HCT116 (cell line): ENCODE results near the gene DIP2A. TPM values are rescaled to one million over a fixed set of nuclear protein-coding genes. Genes with fewer than 3 reads are reported as not detected.

Experiments
- ATAC-seq: fragments of 200-7000 bp; cut with Tn5 transposase; 2 replicates; pipeline ENCODE4 v1.9.1; 2020; ENCODE audit warnings: mild to moderate bottlenecking, moderate library complexity
- BruUV-seq: library from RNA; stranded (reverse); fragments of 400-500 nt; replicated peaks from 2 replicates; lab custom pipeline; 2021; lab: Mats Ljungman, UMichigan
- CTCF ChIA-PET: fragments of 300-600 bp; sonication (Branson Sonifier 250); formaldehyde crosslinking; loops from one replicate; lab custom pipeline; 2021; ENCODE audit warnings: antibody characterized with exemption; lab: Charles Lee
- POLR2A ChIA-PET: fragments of 300-600, 350-600 bp; sonication (Branson Sonifier 250); formaldehyde crosslinking; loops from one replicate; lab custom pipeline; 2021; ENCODE audit warnings: antibody characterized with exemption; lab: Charles Lee
- RAD21 ChIA-PET, 2 experiments: fragments of 300-600 bp; sonication (Branson Sonifier 250); formaldehyde crosslinking; loops; one replicate each; lab custom pipeline; 2023; ENCODE audit warnings: low total read pairs in 2 of 2; ENCODE audit not compliant: uncharacterized antibody in 2 of 2, unreplicated experiment in 2 of 2, low non-redundant PET in 1 of 2; lab: Charles Lee
- DNase-seq: peaks from one replicate; pipeline ENCODE4 v3.0.0-alpha.2; 2010; ENCODE audit warnings: low read depth, low spot score
- H2AFZ ChIP-seq: fragments of 200-600 bp; shearing (Covaris generic), sonication (generic); 2 replicates; pipeline ENCODE4 v1.6.1; 2017; ENCODE audit warnings: low read depth, mixed run types, mixed read lengths, antibody characterized with exemption, low read length; ENCODE audit not compliant: poor library complexity, severe bottlenecking
- H3K27ac ChIP-seq: 2 replicates; pipeline ENCODE4 v1.5.1; 2012; ENCODE audit warnings: low read depth, low read length
- H3K27me3 ChIP-seq: fragments of 200-600 bp; sonication (generic); 2 replicates; pipeline ENCODE4 v1.6.1; 2016; ENCODE audit warnings: mixed run types, low read length, mixed read lengths; ENCODE audit not compliant: insufficient read depth
- H3K36me3 ChIP-seq, 2 experiments: fragments of 200-500 bp in 1 of 2; fragments of 200-600 bp in 1 of 2; sonication (Bioruptor generic) in 1 of 2; sonication (generic) in 1 of 2; 2 replicates each; pipeline versions ENCODE4 v1.5.1 to v1.6.1; 2014 to 2016; ENCODE audit warnings: low read length in 2 of 2, inconsistent platforms in 1 of 2, mixed read lengths in 1 of 2, mixed run types in 1 of 2; ENCODE audit not compliant: insufficient read depth in 2 of 2, control insufficient read depth in 1 of 2
- H3K4me1 ChIP-seq, 2 experiments: fragments of 200-600 bp in 1 of 2; sonication (generic) in 1 of 2; 2 replicates each; pipeline versions ENCODE4 v1.5.1 to v1.6.1; 2012 to 2017; ENCODE audit warnings: low read length in 2 of 2, inconsistent platforms in 1 of 2, mild to moderate bottlenecking in 1 of 2, mixed read lengths in 1 of 2, mixed run types in 1 of 2, moderate library complexity in 1 of 2; ENCODE audit not compliant: insufficient read depth in 2 of 2, control insufficient read depth in 1 of 2
- H3K4me2 ChIP-seq: fragments of 200-600 bp; sonication (generic); 2 replicates; pipeline ENCODE4 v1.6.1; 2017; ENCODE audit warnings: mixed run types, low read length, mixed read lengths
- H3K4me3 ChIP-seq, 2 experiments: fragments of 200-600 bp in 1 of 2; sonication (generic) in 1 of 2; replicated peaks in 1 of 2; 2 replicates each; pipeline ENCODE4 v1.5.1; 2011 to 2016; ENCODE audit warnings: low read length in 2 of 2, control low read depth in 1 of 2, low read depth in 1 of 2, mild to moderate bottlenecking in 1 of 2, mixed read lengths in 1 of 2, mixed run types in 1 of 2
- H3K79me2 ChIP-seq: fragments of 200-600 bp; sonication (generic); 2 replicates; pipeline ENCODE4 v1.6.1; 2017; ENCODE audit warnings: mild to moderate bottlenecking, mixed run types, low read length, moderate library complexity, mixed read lengths; ENCODE audit not compliant: insufficient read depth
- H3K9ac ChIP-seq: fragments of 200-600 bp; sonication (generic); 2 replicates; pipeline ENCODE4 v1.6.1; 2016; ENCODE audit warnings: low read length, mixed read lengths
- H3K9me2 ChIP-seq: fragments of 200-600 bp; sonication (generic), shearing (Covaris generic); 2 replicates; pipeline ENCODE4 v1.6.1; 2017; ENCODE audit warnings: mixed run types, mild to moderate bottlenecking, moderate library complexity; ENCODE audit not compliant: insufficient read depth
- H3K9me3 ChIP-seq, 2 experiments: fragments of 200-500 bp in 1 of 2; fragments of 200-600 bp in 1 of 2; sonication (Bioruptor generic) in 1 of 2; sonication (generic) in 1 of 2; 2 replicates each; pipeline ENCODE4 v1.6.1; 2014 to 2017; ENCODE audit warnings: low read length in 2 of 2, mixed read lengths in 2 of 2, inconsistent platforms in 1 of 2, low read depth in 1 of 2, mild to moderate bottlenecking in 1 of 2, mixed run types in 1 of 2, moderate library complexity in 1 of 2; ENCODE audit not compliant: control insufficient read depth in 1 of 2, insufficient read depth in 1 of 2
- H4K20me1 ChIP-seq: fragments of 200-600 bp; sonication (generic), shearing (Covaris generic); 2 replicates; pipeline ENCODE4 v1.6.1; 2017; ENCODE audit warnings: mixed run types, mild to moderate bottlenecking, moderate library complexity; ENCODE audit not compliant: insufficient read depth
- CBX3 ChIP-seq: IDR thresholded peaks from 2 replicates; pipeline ENCODE4 v1.6.1; 2012; ENCODE audit warnings: low read depth
- EGR1 ChIP-seq: IDR thresholded peaks from 2 replicates; pipeline ENCODE4 v1.6.1; 2012; ENCODE audit warnings: low read depth
- ELF1 ChIP-seq: IDR thresholded peaks from 2 replicates; pipeline ENCODE4 v1.6.1; 2012; ENCODE audit warnings: low read depth, borderline replicate concordance
- EZH2 ChIP-seq: fragments of 200-600 bp; sonication (generic); IDR thresholded peaks from 2 replicates; pipeline ENCODE4 v1.6.1; 2017; ENCODE audit warnings: antibody characterized with exemption, mixed run types
- POLR2AphosphoS5 ChIP-seq: IDR thresholded peaks from 2 replicates; pipeline ENCODE4 v1.6.1; 2011; ENCODE audit warnings: mild to moderate bottlenecking, low read depth, low read length, moderate library complexity
- SP1 ChIP-seq: IDR thresholded peaks from 2 replicates; pipeline ENCODE4 v1.6.1; 2012; ENCODE audit warnings: low read depth
- SRF ChIP-seq: IDR thresholded peaks from 2 replicates; pipeline ENCODE4 v1.6.1; 2012; ENCODE audit warnings: low read depth
- ZFX ChIP-seq: fragments of 450-650 bp; IDR thresholded peaks from 2 replicates; pipeline ENCODE4 v1.6.1; 2017
- intact Hi-C: fragments of 100-400 bp; cut with micrococcal nuclease; formaldehyde crosslinking; loops from 2 replicates; pipeline ENCODE4 v1.10.0; 2022
- total RNA-seq: library from RNA; stranded (reverse); gene quantifications from one replicate; pipeline ENCODE4 v1.2.1, GENCODE V29; 2021; ENCODE audit not compliant: unreplicated experiment
- TF ChIP-seq, protein P1 (sequence below): IDR thresholded peaks from 2 replicates; pipeline ENCODE4 v1.6.1; 2011; ENCODE audit warnings: mild to moderate bottlenecking, low read length, moderate library complexity; ENCODE audit not compliant: insufficient replicate concordance; ENCODE audit errors: extremely low read depth
- TF ChIP-seq, protein P2 (sequence below): IDR thresholded peaks from 2 replicates; pipeline ENCODE4 v1.6.1; 2012; ENCODE audit warnings: low read depth
- TF ChIP-seq, protein P3 (sequence below), 3 experiments: fragments of 200-600 bp in 1 of 3; sonication (generic) in 1 of 3; IDR thresholded peaks in 2 of 3; conservative IDR thresholded peaks in 1 of 3; 2 replicates each; pipeline ENCODE4 v1.5.1; 2012 to 2017; ENCODE audit warnings: low read depth in 2 of 3, low read length in 2 of 3, antibody characterized with exemption in 1 of 3, borderline replicate concordance in 1 of 3, control low read depth in 1 of 3, mild to moderate bottlenecking in 1 of 3, mixed read lengths in 1 of 3, mixed run types in 1 of 3, moderate library complexity in 1 of 3; ENCODE audit not compliant: insufficient read depth in 1 of 3

Gene DIP2A
- total RNA-seq, 1 experiment from 2014 or later = 39.9 TPM

DNA sequence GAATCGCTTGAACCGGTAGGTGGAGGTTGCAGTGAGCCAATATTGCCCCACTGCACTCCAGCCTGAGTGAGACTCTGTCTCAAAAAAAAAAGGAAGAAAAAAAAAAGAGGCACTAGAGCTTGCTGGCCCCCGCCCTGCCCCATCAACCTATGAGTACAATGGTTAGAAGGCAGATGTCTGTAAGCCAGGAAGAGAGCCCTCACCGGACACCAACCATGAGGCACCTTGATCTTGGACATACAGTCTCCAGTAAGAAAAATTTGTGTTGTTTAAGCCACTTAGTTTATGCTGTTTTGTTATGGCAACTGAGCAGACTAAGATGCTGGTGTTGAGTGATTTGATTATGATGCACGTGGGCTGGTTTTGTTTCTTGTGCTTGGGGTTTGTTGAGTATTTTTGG, 34.2 kb downstream of the DIP2A start:
- no TSS peak for BruUV-seq
- POLR2A ChIA-PET = no interaction called here
- TF ChIP-seq POLR2AphosphoS5 (no peak), CBX3 (no peak), EGR1 (no peak), SP1 (no peak), ZFX (no peak), SRF (no peak), EZH2 (no peak), ELF1 (no peak)
- TF ChIP-seq, protein P1, sequence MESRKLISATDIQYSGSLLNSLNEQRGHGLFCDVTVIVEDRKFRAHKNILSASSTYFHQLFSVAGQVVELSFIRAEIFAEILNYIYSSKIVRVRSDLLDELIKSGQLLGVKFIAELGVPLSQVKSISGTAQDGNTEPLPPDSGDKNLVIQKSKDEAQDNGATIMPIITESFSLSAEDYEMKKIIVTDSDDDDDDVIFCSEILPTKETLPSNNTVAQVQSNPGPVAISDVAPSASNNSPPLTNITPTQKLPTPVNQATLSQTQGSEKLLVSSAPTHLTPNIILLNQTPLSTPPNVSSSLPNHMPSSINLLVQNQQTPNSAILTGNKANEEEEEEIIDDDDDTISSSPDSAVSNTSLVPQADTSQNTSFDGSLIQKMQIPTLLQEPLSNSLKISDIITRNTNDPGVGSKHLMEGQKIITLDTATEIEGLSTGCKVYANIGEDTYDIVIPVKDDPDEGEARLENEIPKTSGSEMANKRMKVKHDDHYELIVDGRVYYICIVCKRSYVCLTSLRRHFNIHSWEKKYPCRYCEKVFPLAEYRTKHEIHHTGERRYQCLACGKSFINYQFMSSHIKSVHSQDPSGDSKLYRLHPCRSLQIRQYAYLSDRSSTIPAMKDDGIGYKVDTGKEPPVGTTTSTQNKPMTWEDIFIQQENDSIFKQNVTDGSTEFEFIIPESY = no peak
- TF ChIP-seq, protein P2, sequence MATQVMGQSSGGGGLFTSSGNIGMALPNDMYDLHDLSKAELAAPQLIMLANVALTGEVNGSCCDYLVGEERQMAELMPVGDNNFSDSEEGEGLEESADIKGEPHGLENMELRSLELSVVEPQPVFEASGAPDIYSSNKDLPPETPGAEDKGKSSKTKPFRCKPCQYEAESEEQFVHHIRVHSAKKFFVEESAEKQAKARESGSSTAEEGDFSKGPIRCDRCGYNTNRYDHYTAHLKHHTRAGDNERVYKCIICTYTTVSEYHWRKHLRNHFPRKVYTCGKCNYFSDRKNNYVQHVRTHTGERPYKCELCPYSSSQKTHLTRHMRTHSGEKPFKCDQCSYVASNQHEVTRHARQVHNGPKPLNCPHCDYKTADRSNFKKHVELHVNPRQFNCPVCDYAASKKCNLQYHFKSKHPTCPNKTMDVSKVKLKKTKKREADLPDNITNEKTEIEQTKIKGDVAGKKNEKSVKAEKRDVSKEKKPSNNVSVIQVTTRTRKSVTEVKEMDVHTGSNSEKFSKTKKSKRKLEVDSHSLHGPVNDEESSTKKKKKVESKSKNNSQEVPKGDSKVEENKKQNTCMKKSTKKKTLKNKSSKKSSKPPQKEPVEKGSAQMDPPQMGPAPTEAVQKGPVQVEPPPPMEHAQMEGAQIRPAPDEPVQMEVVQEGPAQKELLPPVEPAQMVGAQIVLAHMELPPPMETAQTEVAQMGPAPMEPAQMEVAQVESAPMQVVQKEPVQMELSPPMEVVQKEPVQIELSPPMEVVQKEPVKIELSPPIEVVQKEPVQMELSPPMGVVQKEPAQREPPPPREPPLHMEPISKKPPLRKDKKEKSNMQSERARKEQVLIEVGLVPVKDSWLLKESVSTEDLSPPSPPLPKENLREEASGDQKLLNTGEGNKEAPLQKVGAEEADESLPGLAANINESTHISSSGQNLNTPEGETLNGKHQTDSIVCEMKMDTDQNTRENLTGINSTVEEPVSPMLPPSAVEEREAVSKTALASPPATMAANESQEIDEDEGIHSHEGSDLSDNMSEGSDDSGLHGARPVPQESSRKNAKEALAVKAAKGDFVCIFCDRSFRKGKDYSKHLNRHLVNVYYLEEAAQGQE = no peak
- TF ChIP-seq, protein P3, sequence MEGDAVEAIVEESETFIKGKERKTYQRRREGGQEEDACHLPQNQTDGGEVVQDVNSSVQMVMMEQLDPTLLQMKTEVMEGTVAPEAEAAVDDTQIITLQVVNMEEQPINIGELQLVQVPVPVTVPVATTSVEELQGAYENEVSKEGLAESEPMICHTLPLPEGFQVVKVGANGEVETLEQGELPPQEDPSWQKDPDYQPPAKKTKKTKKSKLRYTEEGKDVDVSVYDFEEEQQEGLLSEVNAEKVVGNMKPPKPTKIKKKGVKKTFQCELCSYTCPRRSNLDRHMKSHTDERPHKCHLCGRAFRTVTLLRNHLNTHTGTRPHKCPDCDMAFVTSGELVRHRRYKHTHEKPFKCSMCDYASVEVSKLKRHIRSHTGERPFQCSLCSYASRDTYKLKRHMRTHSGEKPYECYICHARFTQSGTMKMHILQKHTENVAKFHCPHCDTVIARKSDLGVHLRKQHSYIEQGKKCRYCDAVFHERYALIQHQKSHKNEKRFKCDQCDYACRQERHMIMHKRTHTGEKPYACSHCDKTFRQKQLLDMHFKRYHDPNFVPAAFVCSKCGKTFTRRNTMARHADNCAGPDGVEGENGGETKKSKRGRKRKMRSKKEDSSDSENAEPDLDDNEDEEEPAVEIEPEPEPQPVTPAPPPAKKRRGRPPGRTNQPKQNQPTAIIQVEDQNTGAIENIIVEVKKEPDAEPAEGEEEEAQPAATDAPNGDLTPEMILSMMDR (IDR thresholded peaks at IDR 0.05 in 2 of 3, conservative IDR thresholded peaks at IDR 0.05 in 1 of 3; ENCODE audit: borderline replicate concordance in 1 of 3, insufficient read depth in 1 of 3, low read depth in 2 of 3, low read length in 2 of 3) = no peak
- RAD21 ChIA-PET = no interaction called here
- DNase-seq (no peak), ATAC-seq (no peak)
- Histone ChIP-seq H3K27ac (no peak overlapping the region), H3K79me2 (no peaks in the 10 kb centered on the region; the same call in 1 of the 2 replicates), H2AFZ (no peak overlapping the region), H3K9me3 (no peaks in the 10 kb centered on the region), H3K9me2 (no peaks in the 10 kb centered on the region), H3K9ac (no peak overlapping the region), H4K20me1 (no peaks in the 10 kb centered on the region), H3K36me3 (peaks cover 4 to 6% of the 10 kb centered on the region in 2 experiments; a peak in 2 of 4 replicates), H3K4me1 (peaks cover 0 to 3% of the 10 kb centered on the region in 2 experiments; a peak in 2 of 4 replicates), H3K4me2 (no peak overlapping the region), H3K27me3 (no peaks in the 10 kb centered on the region), H3K4me3 (no peak overlapping the region)
- intact Hi-C loops = no loop called here
- CTCF ChIA-PET = no interaction called here
